HG03457 (cell line): ENCODE measurements around the gene BPTF.
"Not testable (repeated sequence)": the region's sequence is repeated elsewhere in the genome, so short reads cannot be mapped to it uniquely, and the experiment has no call there.

Source experiments
- ATAC-seq: cut with Tn5 transposase; IDR thresholded peaks from one replicate; pipeline ENCODE4 v1.9.1; 2021; ENCODE audit warnings: moderate number of reproducible peaks; ENCODE audit not compliant: unreplicated experiment

Gene BPTF

DNA sequence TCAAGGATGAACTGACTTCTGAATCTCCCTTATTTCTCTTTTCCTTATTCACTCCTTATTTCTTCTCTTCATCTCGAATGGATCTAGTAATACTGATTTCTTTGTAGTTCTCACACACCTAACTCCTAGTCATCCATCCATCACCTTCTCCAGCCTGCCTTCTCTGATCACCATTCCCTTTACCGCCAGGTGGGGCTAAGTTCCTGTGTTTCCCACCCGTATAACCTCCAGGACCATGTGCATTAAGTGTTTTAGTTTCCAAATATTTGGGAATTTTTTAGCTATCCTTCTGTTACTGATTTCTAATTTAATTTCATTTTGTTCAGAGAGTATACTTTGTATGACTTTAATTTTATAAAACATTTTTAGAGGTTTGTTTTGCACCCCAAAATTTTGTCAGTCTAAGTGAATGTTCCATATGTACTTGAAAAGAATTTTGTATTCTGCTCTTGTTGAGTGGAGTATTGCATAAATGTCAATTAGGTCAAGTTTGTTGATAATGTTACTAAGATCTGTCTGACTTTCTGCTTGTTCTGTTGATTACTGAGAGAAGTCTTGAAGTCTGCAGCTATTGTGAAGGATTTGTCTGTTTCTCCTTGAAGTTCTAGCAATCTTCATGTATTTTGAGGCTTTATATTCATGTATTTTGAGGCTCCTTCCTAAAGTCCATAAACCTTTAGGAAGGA is 8.8 kb downstream of the BPTF start:
- ATAC-seq, result no peak

DNA sequence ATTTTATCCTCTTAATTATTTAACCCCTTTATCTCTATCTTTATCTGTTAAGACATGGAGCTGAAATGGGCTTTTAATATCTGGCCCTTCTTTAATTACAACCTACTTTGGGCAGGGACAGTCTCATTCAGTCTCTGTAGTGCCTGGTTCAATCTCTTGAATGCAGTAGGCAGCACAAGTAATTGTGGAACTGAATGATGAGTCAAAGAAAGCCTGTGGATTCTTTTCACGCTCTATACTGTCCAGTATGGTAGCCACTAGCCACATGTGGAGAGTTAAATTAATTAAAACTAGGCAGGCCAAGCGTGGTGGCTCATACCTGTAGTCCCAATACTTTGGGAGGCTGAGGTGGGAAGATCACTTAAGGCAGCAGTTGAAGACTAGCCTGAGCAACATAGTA is 9.3 kb downstream of the BPTF start:
- ATAC-seq, result no peak

DNA sequence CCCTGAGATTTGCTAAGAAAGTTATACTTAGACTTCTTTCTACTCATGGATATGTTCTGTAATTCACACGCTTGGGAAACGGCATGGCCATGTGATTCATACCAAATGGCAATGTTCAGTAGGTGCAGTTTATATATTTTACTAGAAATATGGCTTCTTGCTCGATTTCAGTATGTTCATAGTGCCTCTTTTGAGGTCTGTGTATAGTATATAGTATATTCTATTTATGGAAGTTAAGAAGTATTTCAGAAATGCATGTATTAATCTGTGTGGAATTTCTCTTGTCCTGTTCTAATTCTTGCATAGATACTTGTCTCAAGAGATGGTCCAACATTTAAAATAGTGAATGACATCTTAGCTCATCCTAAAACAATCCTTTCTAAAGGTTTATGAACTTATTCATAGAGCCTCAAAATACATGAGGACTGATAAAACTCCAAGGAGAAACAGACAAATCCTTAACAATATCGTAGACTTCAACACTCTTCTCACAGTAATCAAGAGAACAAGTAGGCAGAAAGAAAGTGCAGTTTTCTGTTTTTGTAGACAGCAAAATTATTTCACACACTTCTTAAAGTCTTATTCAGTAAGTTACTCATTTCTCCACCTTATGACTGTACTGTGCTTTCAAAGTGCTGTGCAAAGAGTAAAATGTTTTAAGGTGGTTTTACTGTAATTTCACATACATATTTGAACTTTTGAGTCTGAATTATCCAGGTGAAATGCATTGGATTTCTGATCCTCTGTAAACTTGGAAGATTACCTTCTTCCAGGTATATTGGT is 11.1 kb downstream of the BPTF start:
- ATAC-seq, result no peak

DNA sequence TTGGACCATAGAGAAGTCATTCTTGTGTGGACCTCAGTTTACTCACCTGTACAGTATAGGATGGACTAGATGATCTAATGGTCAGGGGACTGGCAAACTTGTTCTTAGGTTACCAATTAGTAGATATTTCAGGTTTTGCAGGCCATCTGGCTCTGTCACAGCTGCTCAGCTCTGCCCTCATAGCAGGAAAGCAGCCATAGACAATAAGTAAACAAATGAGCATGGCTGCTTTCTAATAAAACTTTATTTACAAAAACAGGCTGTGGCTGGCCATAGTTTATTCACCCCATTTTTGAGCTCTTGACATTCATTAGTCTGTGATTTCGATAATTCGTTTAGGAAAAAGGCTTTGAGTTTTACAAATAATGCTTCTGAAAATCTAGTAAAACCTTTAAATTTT is 12.7 kb downstream of the BPTF start:
- ATAC-seq, result no peak

DNA sequence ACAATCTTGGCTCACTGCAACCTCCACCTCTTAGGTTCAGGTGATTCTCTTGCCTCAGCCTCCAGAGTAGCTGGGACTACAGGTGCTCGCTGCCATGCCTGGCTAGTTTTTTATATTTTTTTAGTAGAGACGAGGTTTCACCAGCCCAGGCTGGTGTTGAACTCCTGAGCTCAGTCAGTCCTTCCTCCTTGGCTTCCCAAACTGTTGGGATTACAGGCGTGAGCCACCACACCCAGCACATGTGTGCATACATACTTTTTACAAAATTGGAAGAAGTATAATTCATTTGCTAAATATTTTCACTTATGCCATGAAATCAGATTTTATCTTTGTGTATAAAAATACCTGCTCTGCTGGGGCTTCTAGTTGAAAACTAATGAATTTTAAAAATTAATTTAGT is 13.2 kb downstream of the BPTF start:
- ATAC-seq, result no peak

DNA sequence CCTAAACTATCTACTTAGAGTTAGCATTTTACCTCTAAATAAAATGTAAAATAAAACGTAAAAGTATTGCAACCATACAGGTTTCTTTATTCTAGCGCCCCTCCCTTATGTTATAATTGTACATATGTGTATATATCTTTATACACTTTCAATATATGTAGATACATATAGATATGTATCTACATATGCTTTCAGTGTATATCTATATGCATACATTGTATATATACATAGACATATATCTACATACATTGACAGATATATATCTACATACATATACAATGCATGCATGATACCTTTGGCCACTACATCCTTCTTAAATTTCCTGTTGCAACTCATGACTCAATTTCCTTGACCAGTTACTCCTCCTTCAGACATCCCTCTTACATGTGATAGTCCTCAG is 16.7 kb downstream of the BPTF start:
- ATAC-seq, result no peak

DNA sequence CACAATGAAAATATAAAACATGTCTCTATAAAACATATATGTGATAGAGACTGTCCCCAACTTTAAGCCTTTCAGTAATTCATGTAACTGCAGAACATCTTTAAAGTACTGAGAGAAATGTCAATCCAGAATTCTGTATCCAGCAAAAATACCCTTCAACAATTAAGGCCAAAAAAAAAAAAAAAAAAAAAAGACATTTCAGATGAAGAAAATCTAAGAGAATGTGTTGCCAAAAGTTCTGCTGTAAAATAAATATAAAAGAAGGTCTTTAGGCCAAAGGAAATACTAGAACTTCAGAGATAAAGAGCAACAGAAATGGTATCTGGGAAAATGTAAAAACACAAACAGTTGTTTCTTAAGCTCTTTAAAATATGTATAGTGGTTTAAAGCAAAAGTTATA is 17.3 kb downstream of the BPTF start:
- no peak for ATAC-seq

DNA sequence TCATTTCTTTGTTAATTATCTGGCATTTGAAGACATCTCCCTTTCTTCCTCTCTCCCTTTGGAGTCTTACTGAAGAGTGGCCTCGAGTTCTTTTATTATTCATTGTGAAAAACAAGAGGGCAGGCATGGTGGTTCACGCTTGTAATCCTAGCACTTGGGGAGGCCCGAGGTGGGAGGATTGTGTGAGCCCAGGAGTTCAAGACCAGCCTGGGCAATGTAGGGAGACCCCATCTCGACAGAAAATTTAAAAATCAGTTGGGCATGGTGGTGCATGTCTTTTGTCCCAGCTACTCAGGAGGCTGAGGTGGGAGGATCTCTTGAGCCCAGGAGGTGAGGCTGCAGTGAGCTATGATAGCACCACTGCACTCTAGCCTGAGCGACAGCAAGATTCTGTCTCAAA is 20.1 kb downstream of the BPTF start:
- no peak for ATAC-seq

DNA sequence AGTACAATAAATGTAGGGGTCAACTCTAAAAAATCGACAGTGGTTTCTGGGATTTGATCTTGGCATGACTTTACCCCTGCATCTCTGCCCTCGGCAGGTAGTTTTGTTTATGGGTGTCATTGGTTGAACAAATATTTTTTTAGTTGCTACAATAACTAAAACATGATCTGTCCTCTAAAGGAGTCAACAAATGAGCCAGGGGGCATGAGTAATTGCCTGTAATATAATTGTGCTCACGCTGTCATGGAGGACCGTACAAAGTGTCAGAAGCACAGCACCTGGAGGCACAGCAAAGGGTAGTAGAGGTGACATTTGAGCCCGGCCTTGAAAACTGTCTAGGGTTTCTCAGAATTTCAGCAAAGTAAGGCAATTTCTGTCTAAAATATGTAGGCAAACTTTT is 22.9 kb downstream of the BPTF start:
- not testable (repeated sequence) for ATAC-seq

DNA sequence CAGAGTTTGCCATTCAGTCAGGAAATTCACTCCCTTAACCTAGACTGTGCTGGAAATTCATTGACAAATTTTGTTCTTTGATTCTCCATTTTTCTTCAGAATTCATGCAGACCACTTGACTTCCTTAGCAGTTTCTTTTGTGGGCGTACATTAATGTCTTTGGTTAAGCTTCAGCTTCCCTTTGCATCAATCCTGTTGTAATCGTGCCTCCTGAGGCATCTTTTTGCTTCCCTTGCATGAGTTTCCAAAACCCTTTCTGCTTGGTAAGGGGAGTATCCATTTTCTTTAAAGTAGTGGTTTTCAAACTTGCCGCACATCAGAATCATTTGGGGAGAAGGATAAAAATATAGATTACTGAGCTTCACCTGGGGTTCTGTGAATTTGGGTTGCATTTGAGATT is 23.5 kb downstream of the BPTF start:
- not testable (repeated sequence) for ATAC-seq

DNA sequence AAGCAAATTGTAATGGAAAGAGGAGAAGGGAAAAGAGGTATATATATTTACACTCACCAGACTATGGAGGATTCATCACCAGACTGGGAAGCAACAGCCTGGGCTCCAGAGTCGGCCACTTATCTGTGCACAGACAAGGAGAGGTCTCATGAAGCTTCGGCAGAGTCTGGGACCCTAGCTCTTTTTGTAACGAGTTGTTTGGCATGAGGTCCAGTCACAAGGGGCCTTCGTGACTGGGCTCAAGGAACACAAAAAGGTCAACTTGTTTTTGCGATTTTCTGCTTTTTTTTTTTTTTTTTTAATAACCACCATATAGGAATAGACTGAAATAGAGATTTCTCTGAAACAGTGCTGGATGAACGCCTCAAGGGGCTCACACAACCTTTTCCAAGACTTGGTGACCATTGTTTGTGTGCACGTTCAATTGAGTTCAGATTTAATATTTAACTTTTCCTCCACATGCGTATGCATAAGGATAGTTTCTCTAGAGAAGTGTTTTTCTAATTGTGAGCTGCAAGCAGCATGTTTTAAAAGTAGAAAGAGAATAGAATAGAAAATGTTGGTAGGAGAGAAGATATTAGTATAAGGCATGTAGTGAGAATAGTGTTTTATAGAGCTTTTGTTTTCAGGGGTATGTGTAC is 25.8 kb downstream of the BPTF start:
- ATAC-seq, result no peak

DNA sequence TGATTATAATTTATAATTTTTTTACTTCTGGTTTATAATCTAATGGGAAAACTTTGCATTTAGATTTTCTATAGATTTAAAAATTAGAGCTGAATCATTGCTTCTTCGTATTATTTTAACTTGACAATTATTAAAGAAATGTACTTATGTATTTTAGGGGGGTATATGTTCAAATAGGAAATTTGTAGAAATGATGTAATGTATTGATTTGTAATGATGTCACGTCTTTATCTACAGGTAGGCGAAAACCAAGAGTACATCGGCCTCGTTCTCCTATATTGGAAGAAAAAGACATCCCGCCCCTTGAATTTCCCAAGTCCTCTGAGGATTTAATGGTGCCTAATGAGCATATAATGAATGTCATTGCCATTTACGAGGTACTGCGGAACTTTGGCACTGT is 28.4 kb downstream of the BPTF start:
- ATAC-seq, result no peak

DNA sequence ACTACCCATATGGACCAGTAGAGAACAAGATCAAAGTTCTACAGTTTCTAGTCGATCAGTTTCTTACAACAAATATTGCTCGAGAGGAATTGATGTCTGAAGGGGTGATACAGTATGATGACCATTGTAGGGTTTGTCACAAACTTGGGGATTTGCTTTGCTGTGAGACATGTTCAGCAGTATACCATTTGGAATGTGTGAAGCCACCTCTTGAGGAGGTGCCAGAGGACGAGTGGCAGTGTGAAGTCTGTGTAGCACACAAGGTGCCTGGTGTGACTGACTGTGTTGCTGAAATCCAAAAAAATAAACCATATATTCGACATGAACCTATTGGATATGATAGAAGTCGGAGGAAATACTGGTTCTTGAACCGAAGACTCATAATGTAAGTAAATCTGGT is 29.1 kb downstream of the BPTF start:
- no peak for ATAC-seq

DNA sequence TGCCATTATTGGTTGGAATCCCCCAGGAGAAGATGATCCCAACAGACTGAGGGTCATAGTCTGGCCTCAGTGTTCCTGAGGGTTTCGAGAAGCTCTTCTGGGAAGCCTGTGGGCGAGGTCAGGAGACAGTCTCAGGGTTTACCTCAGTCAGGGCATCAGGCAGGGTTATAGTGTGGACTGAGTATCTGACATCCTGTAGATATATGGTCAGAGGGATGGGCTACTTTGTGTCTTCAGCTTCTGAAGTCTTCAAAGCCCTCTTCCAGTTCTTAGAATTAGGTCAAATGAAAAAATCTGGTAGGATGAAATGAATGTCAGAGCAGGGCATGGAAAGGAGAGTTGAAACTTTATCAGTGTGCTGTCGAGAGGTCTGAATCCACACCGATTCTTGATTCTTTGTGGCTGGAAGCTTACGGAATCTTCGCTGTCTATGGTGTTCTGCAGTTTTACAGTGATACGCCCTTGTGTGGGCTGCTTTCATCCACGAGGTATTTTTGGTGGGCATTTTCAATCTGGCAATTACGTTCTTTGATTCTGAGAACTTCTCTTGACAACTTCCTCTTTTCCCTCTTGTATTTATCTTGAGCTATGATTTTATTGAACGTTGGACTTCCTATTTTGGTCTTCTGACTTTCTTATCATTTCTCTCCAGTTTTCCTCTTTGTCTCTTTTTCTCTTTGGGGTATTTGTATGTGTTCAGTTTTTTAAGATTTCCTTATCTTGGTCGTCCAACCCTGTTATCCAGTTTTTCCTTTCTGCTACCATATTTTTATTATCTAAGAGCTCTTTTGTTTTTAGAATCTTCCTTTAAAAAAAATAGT is 30.4 kb downstream of the BPTF start:
- ATAC-seq, result no peak

DNA sequence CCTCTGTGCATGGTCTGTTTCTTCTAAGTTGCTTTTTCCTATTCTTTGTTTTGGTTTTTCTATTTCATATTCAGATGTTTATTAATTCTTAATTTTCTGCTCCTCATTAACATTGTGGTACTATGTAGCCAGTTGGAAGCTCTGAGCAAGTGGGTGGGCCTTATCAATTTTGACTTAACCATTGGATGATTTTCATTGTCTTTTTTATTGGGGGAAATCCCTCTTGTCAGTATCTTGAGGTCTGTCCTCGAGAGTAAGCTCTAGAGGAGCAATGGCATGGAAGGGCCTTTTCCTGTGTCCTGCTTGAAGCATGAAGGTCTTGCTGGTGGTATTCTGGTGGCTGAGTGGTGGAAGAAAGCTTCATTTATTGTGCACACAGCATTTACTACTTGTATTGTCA is 31.1 kb downstream of the BPTF start:
- not testable (repeated sequence) for ATAC-seq

DNA sequence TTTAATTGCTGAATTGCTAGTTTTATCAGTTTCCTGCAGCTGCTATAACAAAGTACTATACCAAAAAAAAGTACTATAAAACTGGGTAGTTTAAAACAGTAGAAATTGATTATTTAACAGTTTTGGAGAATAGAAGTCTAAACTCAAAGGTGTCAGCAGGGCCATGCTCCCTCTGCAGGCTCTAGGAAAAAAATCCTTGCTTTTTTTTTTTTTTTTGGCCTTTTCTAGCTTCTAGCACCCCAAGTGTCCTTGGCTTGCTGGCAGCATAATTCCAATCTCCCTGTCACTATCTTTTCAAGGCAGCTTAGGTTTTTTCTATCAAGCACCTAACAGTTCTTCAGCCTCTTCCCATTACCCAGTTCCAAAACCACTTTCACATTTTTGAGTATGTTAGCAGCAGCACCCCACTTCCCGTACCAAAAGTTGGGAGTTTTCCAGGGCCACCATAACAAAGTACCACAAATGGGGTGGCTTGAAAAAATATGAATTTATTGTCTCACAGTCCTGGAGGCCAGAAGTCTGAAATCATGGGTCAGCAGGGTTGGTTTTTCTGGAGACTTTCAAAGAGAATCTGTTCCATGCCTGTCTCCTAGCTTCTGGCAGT is 37.4 kb downstream of the BPTF start:
- ATAC-seq, result no peak

DNA sequence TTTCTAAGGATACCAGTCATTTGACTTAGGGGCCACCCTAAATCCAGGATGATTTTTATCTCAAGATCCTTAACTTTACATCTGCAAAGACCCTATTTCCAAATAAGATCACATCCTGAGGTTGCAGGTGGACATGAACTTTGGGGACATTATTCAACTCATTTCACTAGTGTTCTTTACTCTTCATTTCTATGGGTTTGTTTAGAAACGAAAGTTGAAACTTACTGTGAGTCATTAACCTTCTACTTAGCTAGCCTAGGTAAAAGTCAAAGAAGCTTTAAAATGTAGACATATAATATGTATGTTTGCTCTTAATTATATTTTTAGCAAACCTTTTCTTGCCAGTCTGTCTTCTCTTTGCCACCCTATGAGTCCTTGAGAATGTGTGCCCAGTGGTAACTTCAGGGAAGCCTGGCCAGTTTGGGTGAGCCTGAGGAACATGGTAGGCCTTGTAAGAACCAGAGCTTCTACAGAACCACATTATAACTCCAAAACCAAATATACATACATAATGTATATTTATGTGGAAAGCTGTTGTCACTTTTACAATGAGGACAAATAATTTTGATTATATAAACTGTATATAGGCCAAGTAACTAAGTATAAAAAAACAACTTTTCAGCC is 38.4 kb downstream of the BPTF start:
- ATAC-seq, result no peak

DNA sequence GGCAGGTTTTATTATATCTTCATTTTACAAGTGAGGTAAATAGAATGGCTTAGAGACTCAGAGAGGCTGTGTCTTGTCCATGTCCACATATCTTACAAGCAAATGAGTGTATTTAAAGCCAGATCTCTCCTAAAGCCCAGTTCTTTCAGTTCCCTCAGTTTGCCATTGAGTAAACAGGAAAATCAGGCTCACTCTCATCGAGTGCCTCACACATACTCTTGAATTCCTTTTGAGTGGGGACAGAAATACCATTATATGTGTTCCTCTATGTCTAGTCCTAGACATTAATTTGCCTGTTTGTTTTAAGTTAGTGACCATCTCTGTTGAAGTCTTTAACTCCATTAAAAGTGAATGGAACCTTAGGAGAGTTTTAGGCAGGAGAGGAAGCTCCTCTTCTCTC is 40.1 kb downstream of the BPTF start:
- ATAC-seq, result no peak

DNA sequence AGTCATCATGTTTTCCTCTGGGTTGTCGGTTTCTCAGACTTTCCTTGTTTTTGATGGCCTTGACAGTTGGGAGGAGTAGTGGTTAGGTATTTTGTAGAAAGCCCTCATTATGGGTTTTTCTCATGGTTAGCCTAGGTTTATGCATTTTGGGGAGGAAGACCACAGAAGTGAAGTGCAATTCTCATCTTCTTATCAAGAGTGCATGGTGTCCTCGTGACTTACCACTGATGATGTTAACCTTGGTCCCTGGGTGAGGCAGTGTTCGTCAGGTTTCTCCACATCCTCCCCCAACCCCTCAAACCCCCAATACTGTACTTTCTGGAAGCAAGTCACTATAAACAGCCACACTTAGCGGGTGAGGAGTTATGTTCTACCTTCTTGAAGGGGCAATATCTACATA is 42.3 kb downstream of the BPTF start:
- no peak for ATAC-seq

DNA sequence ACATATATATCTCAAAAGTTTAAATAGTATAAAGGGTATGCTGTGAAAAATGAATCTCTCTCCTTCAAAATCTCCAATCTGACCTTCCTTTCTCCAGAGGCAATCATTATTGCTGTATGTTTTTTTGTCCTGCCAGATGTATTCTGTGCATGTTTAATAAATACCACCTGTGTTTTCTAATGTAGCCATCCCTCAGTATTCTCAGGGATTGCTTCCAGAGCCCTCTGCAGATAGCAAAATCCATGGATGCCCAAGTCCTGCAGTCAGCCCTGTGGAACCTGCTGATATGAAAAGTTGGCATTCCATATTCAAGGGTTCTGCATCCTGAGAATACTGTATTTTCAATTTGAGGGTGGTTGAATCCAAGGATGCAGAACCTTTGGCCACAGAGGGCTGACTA is 42.9 kb downstream of the BPTF start:
- ATAC-seq, result no peak

DNA sequence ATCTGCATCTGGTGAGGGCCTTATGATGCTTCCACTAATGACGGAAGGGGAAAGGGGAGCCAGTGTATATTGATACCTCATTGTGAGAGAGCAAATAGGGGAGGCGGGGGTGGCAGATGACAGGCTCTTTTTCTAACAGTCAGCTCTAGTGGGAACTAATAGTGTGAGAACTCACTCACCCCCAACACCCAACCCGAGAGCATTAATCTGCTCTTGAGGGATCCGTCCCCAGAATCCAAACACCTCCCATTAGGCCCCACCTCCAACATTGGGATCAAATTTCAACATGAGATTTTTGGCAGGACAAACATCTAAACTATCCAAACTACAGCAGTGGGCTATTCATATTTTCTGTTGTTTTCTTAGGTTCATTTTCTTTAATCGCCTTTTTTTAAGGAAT is 54.4 kb downstream of the BPTF start:
- no peak for ATAC-seq
